NK-92 (cell line): ENCODE measurements around the gene NLRX1.
"Not testable (repeated sequence)": the region's sequence is repeated elsewhere in the genome, so short reads cannot be mapped to it uniquely, and the experiment has no call there.

Source experiments
- DNase-seq: peaks from one replicate; lab custom pipeline; 2025; ENCODE audit not compliant: unreplicated experiment; lab: John Stamatoyannopoulos, UW

The NLRX1 gene

DNA sequence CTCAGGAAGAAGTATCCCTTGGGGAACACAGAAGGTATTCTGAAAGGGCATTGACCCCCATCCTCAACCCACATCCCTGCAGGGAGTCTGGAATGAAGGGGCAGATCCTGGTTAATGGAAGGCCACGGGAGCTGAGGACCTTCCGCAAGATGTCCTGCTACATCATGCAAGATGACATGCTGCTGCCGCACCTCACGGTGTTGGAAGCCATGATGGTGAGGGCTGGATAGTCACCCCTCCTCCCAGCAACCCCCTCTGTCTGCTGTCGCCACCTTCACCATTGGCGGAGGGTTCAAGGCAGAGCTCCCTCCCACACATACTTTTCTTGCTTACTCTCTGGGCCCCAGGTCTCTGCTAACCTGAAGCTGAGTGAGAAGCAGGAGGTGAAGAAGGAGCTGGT is 14.3 kb upstream of the NLRX1 start:
- no peak for DNase-seq

DNA sequence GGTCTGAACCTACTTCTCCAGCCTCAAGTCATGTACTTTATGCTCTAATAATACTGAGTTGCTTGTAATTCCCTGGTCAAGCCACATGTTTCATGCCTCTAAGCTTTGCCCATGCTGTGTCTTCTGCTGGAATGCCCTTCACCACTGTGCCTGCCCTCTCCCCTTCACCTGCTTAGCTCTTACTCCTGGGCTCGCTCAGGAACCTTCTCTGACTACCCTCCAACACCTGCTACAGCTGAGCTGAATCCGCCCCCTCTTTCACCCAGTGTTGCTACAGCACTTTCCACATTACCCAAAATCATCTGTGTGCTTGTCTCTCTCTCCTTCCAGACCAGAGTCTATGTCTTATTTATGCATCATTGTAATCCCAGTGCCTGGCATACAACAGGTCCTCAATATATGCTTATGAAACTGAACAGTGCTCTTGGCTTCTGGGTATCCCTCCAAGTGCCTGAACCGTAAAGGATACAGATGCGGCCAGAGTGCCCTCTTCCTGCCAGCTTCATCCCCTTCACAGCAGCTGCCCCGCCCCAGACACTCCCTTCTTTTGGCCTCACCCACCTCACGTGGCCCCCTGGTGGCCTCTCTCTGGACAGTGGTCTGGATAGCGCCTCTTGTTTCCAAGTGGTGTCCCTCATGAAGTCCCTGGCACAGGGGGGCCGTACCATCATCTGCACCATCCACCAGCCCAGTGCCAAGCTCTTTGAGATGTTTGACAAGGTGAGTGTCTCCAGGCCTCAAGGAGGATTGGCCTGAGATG is 12.6 kb upstream of the NLRX1 start:
- DNase-seq = no peak

DNA sequence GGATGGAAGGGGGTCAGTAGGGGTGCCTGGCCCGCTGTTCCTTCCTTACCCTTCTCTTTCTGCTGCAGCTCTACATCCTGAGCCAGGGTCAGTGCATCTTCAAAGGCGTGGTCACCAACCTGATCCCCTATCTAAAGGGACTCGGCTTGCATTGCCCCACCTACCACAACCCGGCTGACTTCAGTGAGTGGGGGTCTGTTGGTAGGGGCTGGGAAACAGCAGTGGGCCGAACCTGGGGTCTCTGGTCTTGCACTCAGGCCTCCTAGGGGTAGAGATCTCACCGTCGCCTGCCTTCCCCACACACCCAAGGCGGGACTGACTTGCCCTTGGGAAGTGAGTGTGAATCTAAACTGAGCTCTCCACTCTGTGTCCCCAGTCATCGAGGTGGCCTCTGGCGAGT is 12.0 kb upstream of the NLRX1 start:
- no peak for DNase-seq

DNA sequence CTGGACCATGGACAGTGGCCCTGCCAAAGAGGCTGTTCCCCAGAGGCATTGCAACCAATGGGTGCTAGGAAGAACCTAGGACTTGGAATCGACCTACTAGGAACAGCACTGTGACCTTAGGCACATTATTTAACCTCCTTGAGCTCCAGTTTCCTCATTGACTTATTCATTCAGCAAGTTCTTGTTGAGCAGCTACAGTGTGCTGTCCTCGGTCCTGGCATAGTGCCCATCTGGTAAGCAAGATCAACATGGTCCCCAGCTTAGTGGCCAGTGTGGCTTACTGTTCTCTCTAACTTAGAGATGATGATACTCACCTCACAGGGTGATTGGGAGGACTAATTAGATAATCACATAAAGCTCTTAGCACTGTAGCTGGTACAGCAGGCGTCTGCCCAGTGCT is 11.5 kb upstream of the NLRX1 start:
- DNase-seq = no peak

DNA sequence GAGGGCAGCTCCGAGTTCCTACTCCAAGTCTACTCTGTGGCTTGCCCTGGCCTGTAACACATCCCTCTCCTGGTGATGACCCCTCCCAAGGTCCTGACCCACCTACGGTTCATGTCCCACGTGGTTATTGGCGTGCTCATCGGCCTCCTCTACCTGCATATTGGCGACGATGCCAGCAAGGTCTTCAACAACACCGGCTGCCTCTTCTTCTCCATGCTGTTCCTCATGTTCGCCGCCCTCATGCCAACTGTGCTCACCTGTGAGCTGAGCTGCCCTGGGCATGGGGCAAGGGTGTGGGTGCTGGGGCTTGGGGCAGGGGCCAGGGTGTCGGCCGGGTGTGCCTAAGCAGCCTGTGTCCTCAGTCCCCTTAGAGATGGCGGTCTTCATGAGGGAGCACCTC is 10.1 kb upstream of the NLRX1 start:
- no peak for DNase-seq

DNA sequence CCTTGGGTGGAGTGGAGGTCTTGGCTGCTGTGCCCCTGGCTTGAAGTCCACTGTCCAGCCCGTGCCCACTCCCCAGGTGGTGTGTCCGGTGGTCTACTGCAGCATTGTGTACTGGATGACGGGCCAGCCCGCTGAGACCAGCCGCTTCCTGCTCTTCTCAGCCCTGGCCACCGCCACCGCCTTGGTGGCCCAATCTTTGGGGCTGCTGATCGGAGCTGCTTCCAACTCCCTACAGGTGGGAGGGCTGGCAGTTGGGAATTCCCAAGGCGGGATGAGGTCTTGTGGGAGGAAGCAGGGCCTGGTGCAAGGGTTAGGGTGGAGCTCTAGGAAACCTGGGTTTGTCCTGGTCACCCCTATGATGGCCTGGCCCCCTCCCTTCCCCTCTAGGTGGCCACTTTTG is 8.4 kb upstream of the NLRX1 start:
- DNase-seq = no peak

DNA sequence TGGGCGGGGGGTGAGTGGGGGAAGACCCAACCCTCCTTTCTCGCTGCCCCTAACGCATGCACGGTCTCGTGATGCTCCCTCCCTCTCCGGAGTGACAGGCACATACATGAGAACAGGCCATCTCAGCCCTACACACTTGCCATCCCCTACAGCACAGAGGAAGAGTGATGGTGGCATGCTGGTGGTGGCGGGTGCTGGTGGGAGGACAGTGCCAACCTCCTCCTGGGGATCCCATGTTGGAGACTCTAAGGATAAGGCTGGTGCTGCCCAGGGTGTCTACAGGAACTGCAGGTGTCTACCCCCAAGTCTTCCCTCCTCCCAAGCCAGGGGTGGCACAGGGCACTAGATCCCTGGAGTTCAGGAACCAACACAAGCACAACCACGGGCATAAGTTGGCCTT is 6.7 kb upstream of the NLRX1 start:
- no peak for DNase-seq

DNA sequence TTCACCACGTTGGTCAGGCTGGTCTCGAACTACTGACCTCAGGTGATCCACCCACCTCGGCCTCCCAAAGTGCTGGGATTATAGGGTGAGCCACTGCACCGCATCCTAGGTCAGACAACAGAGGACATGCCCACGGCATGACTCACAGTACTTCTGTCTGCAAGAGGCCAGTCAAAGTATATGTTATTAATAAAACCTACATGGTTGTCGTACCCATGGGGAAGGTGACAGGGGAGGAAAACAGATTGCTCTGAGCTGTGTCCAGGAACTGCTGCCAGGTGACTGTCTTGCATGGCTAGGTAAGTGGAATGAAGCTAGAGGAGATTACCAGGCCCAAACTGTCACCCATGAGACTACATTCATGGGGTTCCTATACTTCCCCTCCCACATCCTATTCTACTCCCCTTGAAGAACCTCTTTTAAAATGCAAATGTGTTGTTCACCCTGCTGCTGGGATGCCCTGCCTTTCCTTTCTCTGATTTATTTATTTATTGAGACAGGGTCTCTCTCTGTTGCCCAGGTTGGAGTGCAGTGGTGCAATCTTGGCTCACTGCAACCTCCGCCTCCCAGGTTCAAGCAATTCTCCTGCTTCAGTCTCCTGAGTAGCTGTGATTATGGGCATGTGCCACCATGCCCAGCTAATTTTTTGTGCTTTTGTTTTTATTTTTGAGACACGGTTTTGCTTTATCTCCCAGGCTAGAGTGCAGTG is 2.0 kb upstream of the NLRX1 start:
- DNase-seq = no peak

DNA sequence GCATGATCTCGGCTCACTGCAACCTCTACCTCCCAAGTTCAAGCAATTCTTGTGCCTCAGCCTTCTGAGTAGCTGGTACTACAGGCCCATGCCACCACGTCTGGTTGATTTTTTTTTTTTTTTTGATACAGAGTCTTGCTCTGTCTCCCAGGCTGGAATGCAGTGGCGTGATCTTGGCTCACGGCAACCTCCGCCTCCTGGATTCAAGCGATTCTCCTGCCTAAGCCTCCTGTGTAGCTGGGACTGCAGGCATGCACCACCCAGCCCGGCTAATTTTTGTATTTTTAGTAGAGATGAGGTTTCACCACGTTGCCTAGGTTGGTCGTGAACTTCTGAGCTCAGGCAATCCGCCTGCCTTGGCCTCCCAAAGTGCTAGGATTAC is 1.5 kb upstream of the NLRX1 start:
- not testable (repeated sequence) for DNase-seq

DNA sequence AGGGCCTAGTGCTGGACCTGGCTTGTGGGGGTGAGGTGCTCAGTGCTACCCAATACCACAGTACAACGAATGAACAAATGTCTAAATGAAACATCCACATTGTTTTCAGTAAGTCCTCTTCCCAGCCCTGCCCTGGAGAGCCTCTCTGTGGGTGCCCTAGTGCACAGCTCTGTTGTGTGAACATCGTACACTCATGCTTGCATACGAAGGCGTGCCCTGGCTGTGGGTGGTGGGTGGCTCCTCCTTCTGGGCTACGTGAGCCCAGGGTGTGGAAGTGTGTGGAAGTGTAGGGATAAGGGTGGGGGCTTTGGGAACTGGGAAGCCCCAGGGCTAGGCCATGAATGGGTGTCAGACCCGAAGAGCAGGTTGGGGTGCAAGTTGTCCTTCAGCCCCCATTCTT is 592 bp upstream of the NLRX1 start:
- no peak for DNase-seq

DNA sequence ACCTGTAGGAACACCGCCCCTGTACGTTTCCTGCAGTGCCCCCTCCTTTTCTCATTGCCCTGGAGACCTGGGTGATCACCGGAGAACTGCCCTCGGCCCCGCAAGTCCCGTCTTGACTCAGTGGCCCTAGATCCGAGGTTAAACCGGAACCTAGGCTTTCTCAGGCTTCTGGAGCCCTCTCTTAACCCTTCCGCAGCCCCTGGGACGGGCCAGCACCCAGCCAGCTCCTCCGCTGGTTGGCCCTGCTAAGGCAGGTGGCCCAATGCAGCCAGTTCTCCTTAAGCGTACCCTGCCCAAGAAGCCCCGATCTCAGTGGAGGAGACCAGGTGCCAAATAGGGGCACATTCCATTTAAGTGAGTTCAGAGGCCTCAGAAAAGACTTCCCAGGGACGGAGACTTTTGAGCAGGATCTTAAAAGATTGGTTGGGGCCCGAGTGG is 776 bp downstream of the NLRX1 start:
- no peak for DNase-seq

DNA sequence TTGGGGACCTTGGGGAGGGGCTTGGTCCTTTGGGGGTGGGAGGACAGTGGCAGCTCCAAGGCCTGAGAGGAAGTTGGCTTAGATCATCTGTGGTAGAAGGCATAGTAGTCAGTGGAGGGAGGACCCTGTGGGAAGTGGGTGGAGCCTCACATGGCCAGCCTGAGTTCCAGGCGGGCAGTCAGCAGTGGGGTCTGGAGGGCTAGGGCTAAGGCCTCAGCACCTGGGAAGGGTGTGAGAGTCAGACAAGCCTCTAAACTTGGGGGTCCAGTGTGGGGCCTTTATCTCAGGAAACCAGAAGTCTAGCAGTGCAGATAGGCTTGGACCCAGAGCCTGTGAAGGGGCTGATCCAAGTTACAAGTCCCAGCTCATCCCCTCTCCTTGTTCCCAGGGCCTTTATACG is 4.0 kb downstream of the NLRX1 start:
- no peak for DNase-seq

DNA sequence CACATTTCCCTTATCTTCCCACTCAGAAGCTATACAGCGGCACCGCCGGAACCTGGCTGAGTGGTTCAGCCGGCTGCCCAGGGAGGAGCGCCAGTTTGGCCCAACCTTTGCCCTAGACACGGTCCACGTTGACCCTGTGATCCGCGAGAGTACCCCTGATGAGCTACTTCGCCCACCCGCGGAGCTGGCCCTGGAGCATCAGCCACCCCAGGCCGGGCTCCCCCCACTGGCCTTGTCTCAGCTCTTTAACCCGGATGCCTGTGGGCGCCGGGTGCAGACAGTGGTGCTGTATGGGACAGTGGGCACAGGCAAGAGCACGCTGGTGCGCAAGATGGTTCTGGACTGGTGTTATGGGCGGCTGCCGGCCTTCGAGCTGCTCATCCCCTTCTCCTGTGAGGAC is 4.9 kb downstream of the NLRX1 start:
- DNase-seq = no peak

DNA sequence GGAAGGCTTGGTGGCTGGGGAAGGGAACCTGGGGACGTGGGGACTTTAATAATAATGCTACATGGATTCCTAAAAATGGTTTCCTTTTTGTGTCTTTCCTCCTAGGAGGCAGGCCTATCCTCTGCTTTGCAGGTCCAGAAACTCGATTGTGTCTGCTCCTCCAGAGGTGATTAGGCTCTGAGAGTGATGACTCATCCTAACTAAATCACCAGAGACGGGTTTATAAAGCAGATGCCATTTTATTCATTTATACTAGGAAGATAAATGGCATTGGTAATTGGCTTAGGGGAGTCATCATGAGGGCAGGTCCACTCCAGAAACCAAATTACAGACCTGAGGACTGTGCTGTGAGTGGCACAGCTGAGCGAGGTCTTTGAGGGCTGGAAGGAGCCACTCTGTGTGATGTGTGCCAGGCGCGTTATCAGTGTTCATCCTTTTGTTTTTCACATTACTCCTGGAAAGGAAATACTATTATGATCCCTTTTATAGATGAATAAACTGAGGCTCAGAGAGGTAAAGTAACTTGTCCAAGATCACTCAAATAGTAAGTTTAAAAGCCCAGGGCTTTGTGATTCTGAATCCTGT is 7.1 kb downstream of the NLRX1 start:
- DNase-seq = no peak

DNA sequence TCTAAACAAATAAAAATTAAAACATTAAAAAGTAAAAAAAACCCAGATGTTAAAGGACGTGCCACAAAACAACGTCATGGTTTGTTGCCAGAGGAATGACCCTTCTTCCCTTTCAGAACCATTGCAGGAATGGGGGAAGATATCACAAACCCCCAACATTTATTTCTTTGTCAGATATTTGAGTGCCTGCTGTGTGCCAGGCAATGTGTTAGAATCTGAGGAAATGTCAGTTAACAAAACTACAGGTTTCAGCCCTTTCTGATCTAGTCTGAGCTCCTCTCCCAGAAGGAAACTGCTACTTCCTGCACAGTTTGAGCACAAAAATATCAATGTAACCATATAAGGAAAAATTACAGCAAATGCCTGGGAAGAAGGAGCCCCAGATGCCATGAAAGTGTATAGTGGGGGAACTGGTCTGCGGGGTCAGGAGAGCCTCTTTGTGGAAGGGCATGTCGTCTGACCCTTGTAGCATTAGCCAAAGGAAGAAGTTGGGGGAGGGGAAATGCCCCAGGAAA is 9.7 kb downstream of the NLRX1 start:
- DNase-seq = no peak

DNA sequence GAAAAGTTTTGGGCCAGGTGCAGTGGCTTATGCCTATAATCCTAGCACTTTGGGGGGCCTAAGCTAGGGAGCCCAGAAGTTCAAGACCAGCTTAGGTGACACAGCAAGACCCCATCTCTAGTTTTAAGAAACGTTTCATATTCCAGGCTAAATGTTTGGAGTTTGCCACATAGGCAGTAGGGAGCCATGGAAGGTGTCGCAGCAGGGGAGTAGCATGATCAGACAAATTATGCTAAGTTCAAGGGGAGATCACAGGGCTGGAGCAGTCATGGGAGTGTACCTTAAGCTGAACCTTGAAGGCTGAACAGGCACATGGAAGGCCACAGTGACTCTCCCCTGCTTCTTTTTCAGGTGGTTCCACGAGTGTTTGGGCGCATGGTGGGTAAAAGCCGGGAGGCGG is 10.8 kb downstream of the NLRX1 start:
- no peak for DNase-seq

DNA sequence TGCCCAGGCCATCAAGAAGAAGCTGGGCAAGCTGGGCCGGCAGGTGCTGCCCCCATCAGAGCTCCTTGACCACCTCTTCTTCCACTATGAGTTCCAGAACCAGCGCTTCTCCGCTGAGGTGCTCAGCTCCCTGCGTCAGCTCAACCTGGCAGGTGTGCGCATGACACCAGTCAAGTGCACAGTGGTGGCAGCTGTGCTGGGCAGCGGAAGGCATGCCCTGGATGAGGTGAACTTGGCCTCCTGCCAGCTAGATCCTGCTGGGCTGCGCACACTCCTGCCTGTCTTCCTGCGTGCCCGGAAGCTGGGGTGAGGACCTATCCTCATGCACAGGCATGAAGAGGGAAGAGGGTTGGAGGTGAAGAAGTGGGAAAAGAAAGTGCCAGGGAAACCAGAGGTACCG is 11.5 kb downstream of the NLRX1 start:
- DNase-seq = no peak

DNA sequence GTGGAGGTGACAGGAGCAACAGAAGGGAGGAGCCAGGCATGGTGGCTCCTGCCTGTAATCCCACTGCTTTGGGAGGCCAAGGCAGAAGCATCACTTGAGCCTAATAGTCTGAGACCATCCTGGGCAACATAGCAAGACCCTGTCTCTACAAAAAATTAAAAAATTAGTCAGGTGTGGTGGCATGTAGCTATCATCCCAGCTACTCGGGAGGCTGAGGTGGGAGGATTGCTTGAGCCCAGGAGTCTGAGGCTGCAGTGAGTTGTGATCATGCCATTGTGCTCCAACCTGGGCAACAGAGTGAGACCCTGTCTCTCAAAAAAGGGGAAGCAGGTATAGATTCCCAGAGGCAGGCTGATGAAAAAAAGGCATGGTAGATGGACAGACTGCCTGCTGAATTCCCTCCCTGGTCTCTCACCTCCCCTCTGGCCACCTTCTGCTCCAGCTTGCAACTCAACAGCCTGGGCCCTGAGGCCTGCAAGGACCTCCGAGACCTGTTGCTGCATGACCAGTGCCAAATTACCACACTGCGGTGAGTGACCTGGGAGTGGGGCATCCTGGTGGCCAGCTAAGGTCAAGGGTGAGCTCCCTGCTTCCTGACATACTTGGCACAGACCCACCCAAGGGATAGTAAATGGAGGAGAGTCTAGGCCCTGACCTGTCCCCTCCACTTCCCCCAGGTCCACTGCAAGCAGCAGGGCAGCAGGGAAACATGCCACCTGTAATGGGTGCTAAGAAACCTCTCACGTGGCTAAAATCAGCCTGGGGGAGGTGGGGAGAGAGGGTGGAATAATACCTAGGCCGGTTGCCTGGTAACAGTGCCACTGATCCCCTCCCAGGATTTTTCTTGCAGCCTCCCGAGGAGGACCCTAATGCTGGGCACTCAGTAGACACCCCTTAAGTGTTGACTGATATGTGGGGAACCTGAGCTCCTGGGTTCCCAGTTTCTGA is 12.5 kb downstream of the NLRX1 start:
- DNase-seq = no peak

DNA sequence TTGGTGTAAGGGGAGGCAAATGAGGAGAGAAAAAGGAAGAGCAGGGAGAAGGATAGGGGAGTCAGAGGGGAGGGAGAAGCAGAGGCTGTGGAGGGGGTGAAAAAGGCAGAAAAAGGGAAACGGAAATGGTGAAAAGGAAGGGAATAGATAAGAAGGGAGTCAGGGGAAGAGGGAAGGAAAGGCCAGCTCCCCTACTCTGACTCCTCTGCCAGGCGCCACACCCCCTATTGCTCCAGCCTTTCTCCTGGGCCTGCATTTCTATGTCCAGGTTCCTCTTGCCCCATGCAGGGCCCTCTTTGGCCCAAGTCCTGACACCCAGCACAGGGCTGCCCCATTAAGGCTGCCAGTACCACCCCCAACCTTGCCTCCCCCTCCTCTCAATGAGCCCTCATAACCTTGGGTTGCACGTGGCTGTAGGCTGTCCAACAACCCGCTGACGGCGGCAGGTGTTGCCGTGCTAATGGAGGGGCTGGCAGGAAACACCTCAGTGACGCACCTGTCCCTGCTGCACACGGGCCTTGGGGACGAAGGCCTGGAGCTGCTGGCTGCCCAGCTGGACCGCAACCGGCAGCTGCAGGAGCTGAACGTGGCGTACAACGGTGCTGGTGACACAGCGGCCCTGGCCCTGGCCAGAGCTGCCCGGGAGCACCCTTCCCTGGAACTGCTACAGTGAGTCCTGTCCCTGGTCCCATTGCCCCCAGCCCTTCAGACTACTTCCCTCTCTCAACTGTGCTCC is 13.3 kb downstream of the NLRX1 start:
- DNase-seq = no peak

DNA sequence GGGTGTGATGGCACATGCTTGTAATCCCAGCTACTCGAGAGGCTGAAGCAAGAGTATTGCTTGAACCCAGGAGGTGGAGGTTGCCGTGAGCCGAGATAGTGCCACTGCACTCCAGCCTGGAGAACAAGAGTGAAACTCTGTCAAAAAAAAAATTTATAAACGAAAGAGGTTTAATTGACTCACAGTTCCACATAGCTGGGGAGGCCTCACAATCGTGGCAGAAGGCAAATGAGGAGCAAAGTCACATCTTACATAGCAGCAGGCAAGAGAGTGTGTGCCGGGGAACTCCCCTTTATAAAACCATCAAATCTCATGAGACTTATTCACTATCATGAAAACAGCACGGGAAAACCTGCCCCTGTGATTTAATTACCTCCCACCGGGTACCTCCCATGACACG is 15.9 kb downstream of the NLRX1 start:
- not testable (repeated sequence) for DNase-seq
